Upper lobe of left lung (tissue), 4 donors: ENCODE data around the gene OTUD1.

Experiments used
- POLR2A ChIP-seq, 4 donors: fragments of 450-650 bp; IDR thresholded peaks; one replicate each; pipeline ENCODE4 v1.5.1; 2016 to 2017; ENCODE audit warnings: antibody characterized with exemption in 4 of 4, mild to moderate bottlenecking in 2 of 4
- POLR2AphosphoS5 ChIP-seq, 2 donors: sonication (generic); formaldehyde crosslinking; IDR thresholded peaks; one replicate each; pipeline ENCODE4 v1.5.1; 2017; ENCODE audit warnings: antibody characterized with exemption in 2 of 2
- TF ChIP-seq, protein P1 (sequence below), 6 experiments: fragments of 450-650 bp in 4 of 6; fragments of 200-600 bp in 2 of 6; sonication (generic) in 2 of 6; IDR thresholded peaks; one replicate each; pipeline ENCODE4 v1.5.1; 2016 to 2019; ENCODE audit warnings: antibody characterized with exemption in 6 of 6

- TF ChIP-seq POLR2A (IDR thresholded peaks at IDR 0.05) (no peak), POLR2AphosphoS5 (IDR thresholded peaks at IDR 0.05) (no peak)
- TF ChIP-seq, protein P1, sequence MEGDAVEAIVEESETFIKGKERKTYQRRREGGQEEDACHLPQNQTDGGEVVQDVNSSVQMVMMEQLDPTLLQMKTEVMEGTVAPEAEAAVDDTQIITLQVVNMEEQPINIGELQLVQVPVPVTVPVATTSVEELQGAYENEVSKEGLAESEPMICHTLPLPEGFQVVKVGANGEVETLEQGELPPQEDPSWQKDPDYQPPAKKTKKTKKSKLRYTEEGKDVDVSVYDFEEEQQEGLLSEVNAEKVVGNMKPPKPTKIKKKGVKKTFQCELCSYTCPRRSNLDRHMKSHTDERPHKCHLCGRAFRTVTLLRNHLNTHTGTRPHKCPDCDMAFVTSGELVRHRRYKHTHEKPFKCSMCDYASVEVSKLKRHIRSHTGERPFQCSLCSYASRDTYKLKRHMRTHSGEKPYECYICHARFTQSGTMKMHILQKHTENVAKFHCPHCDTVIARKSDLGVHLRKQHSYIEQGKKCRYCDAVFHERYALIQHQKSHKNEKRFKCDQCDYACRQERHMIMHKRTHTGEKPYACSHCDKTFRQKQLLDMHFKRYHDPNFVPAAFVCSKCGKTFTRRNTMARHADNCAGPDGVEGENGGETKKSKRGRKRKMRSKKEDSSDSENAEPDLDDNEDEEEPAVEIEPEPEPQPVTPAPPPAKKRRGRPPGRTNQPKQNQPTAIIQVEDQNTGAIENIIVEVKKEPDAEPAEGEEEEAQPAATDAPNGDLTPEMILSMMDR (IDR thresholded peaks at IDR 0.05): no peak
These were observed 30.8 kb downstream of the OTUD1 start for GRCh38 chr10:23469596-23470237.
